GM10266 (cell line): ENCODE measurements around the gene HCFC1R1.
"Not testable (repeated sequence)": the region's sequence is repeated elsewhere in the genome, so short reads cannot be mapped to it uniquely, and the experiment has no call there.

ENCODE experiments used
- DNase-seq: peaks from one replicate; pipeline ENCODE4 v3.0.0; 2012; ENCODE audit errors: extremely low spot score
- CTCF ChIP-seq: IDR thresholded peaks from 2 replicates; pipeline ENCODE4 v1.5.1; 2012; ENCODE audit warnings: mild to moderate bottlenecking, low read depth; ENCODE audit not compliant: control insufficient read depth, insufficient read depth; ENCODE audit errors: missing control alignments

Gene HCFC1R1

GRCh38 chr16:3054965-3055733, 31.4 kb upstream of the HCFC1R1 start:
- TF ChIP-seq CTCF, result no peak
- no peak for DNase-seq

GRCh38 chr16:3053330-3053710, 29.6 kb upstream of the HCFC1R1 start:
- DNase-seq, result not testable (repeated sequence)

GRCh38 chr16:3052571-3053329, 29.0 kb upstream of the HCFC1R1 start:
- not testable (repeated sequence) for DNase-seq

- DNase-seq, result no peak
- no peak for TF ChIP-seq CTCF
Observed at GRCh38 chr16:3051494-3051893, 27.8 kb upstream of the HCFC1R1 start.

GRCh38 chr16:3051009-3051408, 27.3 kb upstream of the HCFC1R1 start:
- no peak for DNase-seq
- TF ChIP-seq CTCF, result no peak

GRCh38 chr16:3050487-3050886, 26.7 kb upstream of the HCFC1R1 start:
- DNase-seq, result no peak

GRCh38 chr16:3049921-3050481, 26.3 kb upstream of the HCFC1R1 start:
- DNase-seq, result no peak
- no peak for TF ChIP-seq CTCF

More at GRCh38 chr16:3050487-3050886, 26.7 kb upstream of the HCFC1R1 start:
- TF ChIP-seq CTCF, result no peak

GRCh38 chr16:3047387-3047720, 23.6 kb upstream of the HCFC1R1 start:
- TF ChIP-seq CTCF, result no peak
- no peak for DNase-seq
